HG02981 (cell line): ENCODE data around the gene RAD54L.

Source experiments
- ATAC-seq: cut with Tn5 transposase; IDR thresholded peaks from one replicate; pipeline ENCODE4 v1.9.1; 2021; ENCODE audit warnings: mild to moderate bottlenecking, moderate library complexity; ENCODE audit not compliant: unreplicated experiment

RAD54L gene

GRCh38 chr1:46284597-46285564 is 37.3 kb downstream of the RAD54L start:
- no peak for ATAC-seq

GRCh38 chr1:46285730-46286477 is 38.3 kb downstream of the RAD54L start:
- no peak for ATAC-seq

- no peak for ATAC-seq
Measured at GRCh38 chr1:46288485-46289133, 41.0 kb downstream of the RAD54L start.

GRCh38 chr1:46289134-46289494 is 41.6 kb downstream of the RAD54L start:
- ATAC-seq = no peak

DNA sequence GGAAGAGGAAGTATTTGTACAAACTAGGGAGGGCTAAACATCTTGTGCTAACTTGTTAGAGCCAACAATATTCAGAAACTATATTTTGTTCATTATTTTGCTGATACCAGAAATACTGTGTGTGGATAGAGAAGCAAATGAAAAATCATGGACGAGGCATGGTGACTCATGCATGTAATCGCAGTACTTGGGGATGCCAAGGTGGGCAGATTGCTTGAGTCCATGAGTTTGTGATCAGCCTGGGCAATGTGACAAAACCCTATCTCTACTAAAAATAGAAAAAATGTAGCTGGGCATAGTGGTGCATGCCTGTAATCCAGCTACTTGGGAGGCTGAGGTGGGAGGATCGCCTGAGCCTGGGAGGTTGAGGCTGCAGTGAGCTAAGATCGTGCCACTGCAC is 42.4 kb downstream of the RAD54L start:
- ATAC-seq = no peak

DNA sequence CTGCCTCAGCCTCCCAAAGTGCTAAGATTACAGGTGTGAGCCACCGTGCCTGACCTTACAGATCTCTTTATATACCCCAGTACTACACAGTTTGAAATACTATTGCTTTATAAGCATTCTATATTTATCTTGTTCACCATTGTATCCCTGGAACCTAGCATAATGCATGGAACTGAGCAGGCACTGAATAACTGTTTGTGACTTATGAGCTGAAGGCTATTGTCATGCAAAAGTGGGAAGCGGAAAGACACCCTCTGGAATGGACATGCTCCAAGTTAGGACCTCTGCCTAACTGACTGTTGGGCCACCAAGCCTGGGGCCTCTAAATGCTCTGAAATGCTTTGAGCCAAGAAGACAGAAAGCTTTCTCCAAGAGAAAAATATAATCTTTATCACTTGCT is 47.7 kb downstream of the RAD54L start:
- ATAC-seq = no peak

- ATAC-seq = no peak
Measured at GRCh38 chr1:46298387-46298786, 50.8 kb downstream of the RAD54L start.

GRCh38 chr1:46300673-46301405 is 53.3 kb downstream of the RAD54L start:
- no peak for ATAC-seq

GRCh38 chr1:46301406-46301807 is 53.8 kb downstream of the RAD54L start:
- ATAC-seq = no peak

GRCh38 chr1:46301808-46302640 is 54.5 kb downstream of the RAD54L start:
- no peak for ATAC-seq

- peak; percentile 2 for ATAC-seq
Measured at GRCh38 chr1:46302641-46303037, 55.1 kb downstream of the RAD54L start.

- ATAC-seq = peak; percentile 77
Measured at GRCh38 chr1:46303038-46303871, 55.7 kb downstream of the RAD54L start, which contains the start of the genes LRRC41 and UQCRH. TSS of gene LRRC41 (minus strand) at chr1:46303616. CDS start at chr1:46303322, 294 bp downstream. TSS of gene UQCRH (plus strand) at chr1:46303698. CDS start at chr1:46303767, 69 bp downstream.

DNA sequence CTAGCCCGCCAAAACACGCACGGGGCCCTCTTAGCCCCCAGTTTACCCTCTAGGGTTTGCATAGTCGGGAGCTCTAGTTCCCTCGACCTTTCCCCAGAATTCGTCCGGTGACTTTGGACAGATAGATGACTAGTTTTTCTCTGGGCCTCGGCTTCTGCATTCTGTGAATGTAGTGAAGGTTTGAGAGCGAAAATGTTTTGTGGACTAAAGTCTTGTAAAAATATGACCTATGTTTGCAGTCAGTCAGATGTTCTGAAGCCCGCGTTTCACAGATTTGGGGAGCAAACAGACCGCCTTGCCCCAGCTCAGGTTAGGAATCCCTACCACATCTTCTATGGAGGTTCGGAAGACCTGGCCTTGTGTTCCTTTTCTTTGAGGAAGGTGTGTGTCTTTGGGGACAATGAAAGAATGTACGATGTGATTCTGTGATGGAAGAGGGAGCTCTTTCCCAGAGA is 56.3 kb downstream of the RAD54L start:
- ATAC-seq = no peak

DNA sequence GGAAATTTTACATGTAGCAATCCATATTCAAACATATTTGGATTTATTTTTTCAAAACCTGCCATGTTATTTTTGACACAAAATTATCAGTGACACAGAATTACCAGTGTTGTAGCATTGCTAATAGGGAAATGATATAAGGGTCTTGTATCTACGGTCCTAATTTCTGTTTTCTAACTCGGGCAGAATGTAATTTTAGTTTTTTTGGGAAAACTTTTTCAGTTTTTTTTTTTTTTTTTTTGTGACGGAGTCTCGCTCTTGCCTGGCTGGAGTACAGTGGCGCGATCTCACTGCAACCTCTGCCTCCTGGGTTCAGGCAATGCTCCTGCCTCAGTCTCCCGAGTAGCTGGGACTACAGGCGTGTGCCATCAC is 58.6 kb downstream of the RAD54L start:
- no peak for ATAC-seq

DNA sequence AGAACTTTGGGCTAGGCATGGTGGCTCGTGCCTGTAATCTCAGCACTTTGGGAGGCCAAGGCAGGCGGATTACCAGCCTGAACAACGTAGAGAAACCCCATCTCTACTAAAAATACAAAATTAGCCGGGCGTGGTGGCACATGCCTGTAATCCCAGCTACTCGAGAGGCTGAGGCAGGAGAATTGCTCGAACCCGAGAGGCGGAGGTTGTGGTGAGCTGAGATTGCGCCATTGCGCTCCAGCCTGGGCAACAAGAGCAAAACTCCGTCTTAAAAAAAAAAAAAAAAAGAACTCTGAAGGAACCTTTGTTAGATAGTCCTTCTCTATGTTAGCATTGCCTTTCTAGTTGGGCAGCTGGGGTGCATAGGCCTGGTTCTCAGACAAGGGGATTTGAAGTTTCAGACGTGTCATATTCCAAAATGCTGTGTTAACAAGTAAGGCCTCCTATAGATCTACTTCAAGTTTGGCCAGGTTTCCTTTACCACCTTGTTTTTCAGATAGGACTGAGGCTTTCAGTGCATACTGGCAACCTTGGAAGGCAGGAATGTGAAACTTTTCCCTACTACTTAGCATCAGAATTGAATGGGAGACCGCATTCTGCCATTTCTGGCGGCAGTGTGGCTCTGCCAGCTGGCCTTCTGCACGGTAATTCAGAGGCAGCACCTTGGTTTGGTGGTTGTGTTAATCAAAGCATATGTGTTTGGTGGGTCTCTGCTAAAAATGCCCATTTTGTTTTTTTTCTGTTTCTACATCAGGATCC is 62.0 kb downstream of the RAD54L start:
- ATAC-seq = no peak

DNA sequence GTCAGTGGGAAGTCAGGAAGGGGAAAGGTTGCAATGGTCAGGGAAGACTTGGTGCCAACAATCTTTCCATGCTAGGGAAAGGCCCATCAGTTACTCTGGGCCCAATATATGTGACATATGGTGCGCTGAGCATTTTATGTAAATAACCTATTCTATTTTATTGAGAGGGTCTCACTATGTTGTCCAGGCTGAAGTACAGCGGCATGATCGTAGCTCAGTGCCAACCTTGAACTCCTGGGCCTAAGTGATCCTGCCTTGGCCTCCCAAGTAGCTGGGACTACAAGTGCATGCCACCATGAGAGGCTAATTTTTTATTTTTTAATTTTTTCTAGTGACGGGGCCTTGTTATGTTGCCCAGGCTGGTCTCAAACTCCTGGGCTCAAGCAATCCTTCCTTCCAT is 62.8 kb downstream of the RAD54L start:
- no peak for ATAC-seq

GRCh38 chr1:46315669-46316403 is 68.3 kb downstream of the RAD54L start:
- ATAC-seq = no peak
